Upper lobe of right lung (tissue), 1 donor: ENCODE results near the gene NQO2. TPM values are rescaled to one million over a fixed set of nuclear protein-coding genes. Genes with fewer than 3 reads are reported as not detected.
A peak's percentile ranks its signal among the peaks of the same experiment; 100 is the strongest.
"Not testable (repeated sequence)": the region's sequence is repeated elsewhere in the genome, so short reads cannot be mapped to it uniquely, and the experiment has no call there.

Experiments
- ATAC-seq: fragments of 200-7000 bp; cut with Tn5 transposase; one replicate; pipeline ENCODE4 v1.9.1; 2020; ENCODE audit warnings: mild to moderate bottlenecking, moderate library complexity
- DNase-seq: peaks from one replicate; pipeline ENCODE4 v3.0.0-alpha.2; 2020
- H3K27ac ChIP-seq: fragments of 200-600 bp; one replicate; pipeline ENCODE4 v1.8.0; 2022
- H3K27me3 ChIP-seq: fragments of 200-600 bp; one replicate; pipeline ENCODE4 v1.8.0; 2022; ENCODE audit warnings: mild to moderate bottlenecking
- H3K36me3 ChIP-seq: fragments of 200-600 bp; one replicate; pipeline ENCODE4 v1.8.0; 2022
- H3K4me1 ChIP-seq: fragments of 200-600 bp; one replicate; pipeline ENCODE4 v1.8.0; 2022
- H3K4me3 ChIP-seq: fragments of 200-600 bp; one replicate; pipeline ENCODE4 v1.8.0; 2022; ENCODE audit warnings: mild to moderate bottlenecking
- H3K9me3 ChIP-seq: fragments of 200-600 bp; one replicate; pipeline ENCODE4 v1.8.0; 2022
- CTCF ChIP-seq: fragments of 200-600 bp; IDR thresholded peaks from one replicate; pipeline ENCODE4 v1.8.0; 2022; ENCODE audit warnings: antibody characterized with exemption
- intact Hi-C: fragments of 100-400 bp; cut with DNase I; formaldehyde crosslinking; loops from one replicate; pipeline ENCODE4 v1.11.0; 2022
- total RNA-seq: library from RNA; stranded (reverse); fragmentation: NEBNext Ultra II Directional; extraction: Animal tissue kit (Norgen Biotek cat#: 25700); gene quantifications from one replicate; pipeline ENCODE4 v1.2.1, GENCODE V29; 2021
- donor health status: DM: no; HTN: yes; CAD: no; lungs with severe emphysema.

Gene NQO2
- total RNA-seq, 1 donor from 2014 or later = 20.6 TPM

- no peak for ATAC-seq
- no peak for DNase-seq
- Histone ChIP-seq H3K27ac (no peak overlapping the region), H3K36me3 (no peaks in the 10 kb centered on the region), H3K4me3 (no peak overlapping the region), H3K9me3 (no peaks in the 10 kb centered on the region), H3K27me3 (no peaks in the 10 kb centered on the region), H3K4me1 (no peaks in the 10 kb centered on the region)
- TF ChIP-seq CTCF = no peak
- intact Hi-C loops = no loop called here
These were observed 39.7 kb downstream of the NQO2 start for GRCh38 chr6:3039384-3039783.

GRCh38 chr6:3041147-3041546 is 41.5 kb downstream of the NQO2 start:
- intact Hi-C loops = no loop called here
- no peaks in the 10 kb centered on the region for H3K9me3 ChIP-seq
- H3K4me3 ChIP-seq = no peak overlapping the region
- no peak overlapping the region for H3K27ac ChIP-seq
- H3K27me3 ChIP-seq = no peaks in the 10 kb centered on the region
- no peaks in the 10 kb centered on the region for H3K36me3 ChIP-seq
- no peaks in the 10 kb centered on the region for H3K4me1 ChIP-seq
- no peak for ATAC-seq
- TF ChIP-seq CTCF = no peak
- DNase-seq = no peak

- Histone ChIP-seq H3K27me3 (no peaks in the 10 kb centered on the region), H3K4me1 (no peaks in the 10 kb centered on the region), H3K27ac (no peak overlapping the region), H3K9me3 (no peaks in the 10 kb centered on the region), H3K36me3 (no peaks in the 10 kb centered on the region), H3K4me3 (no peak overlapping the region)
- ATAC-seq (no peak), DNase-seq (no peak)
- no peak for TF ChIP-seq CTCF
- intact Hi-C loops = no loop called here
These were observed 41.9 kb downstream of the NQO2 start for GRCh38 chr6:3041606-3042005.

- intact Hi-C loops = no loop called here
These were observed 45.7 kb downstream of the NQO2 start for GRCh38 chr6:3045369-3045768.

GRCh38 chr6:3045777-3046176 is 46.1 kb downstream of the NQO2 start:
- no peaks in the 10 kb centered on the region for H3K9me3 ChIP-seq
- no peaks in the 10 kb centered on the region for H3K27me3 ChIP-seq
- DNase-seq (no peak), ATAC-seq (no peak)
- intact Hi-C loops = no loop called here
- H3K36me3 ChIP-seq = no peaks in the 10 kb centered on the region
- H3K27ac ChIP-seq = no peak overlapping the region
- H3K4me3 ChIP-seq = no peak overlapping the region
- no peak for TF ChIP-seq CTCF
- H3K4me1 ChIP-seq = no peaks in the 10 kb centered on the region

More at GRCh38 chr6:3045369-3045768, 45.7 kb downstream of the NQO2 start:
- Histone ChIP-seq H3K27ac (no peak overlapping the region), H3K4me3 (no peak overlapping the region), H3K27me3 (no peaks in the 10 kb centered on the region), H3K36me3 (no peaks in the 10 kb centered on the region), H3K4me1 (no peaks in the 10 kb centered on the region), H3K9me3 (no peaks in the 10 kb centered on the region)
- ATAC-seq (no peak), DNase-seq (no peak)
- TF ChIP-seq CTCF = no peak

- Histone ChIP-seq H3K27me3 (no peaks in the 10 kb centered on the region), H3K36me3 (no peaks in the 10 kb centered on the region), H3K27ac (no peak overlapping the region), H3K4me1 (no peaks in the 10 kb centered on the region), H3K4me3 (no peak overlapping the region), H3K9me3 (no peaks in the 10 kb centered on the region)
- no peak for TF ChIP-seq CTCF
- intact Hi-C loops = no loop called here
- ATAC-seq (peak; percentile 50), DNase-seq (no peak)
These were observed 46.6 kb downstream of the NQO2 start for GRCh38 chr6:3046295-3046694.

- ATAC-seq, H3K36me3 ChIP-seq, intact Hi-C loops, DNase-seq, H3K27me3 ChIP-seq, H3K4me1 ChIP-seq, H3K27ac ChIP-seq, H3K4me3 ChIP-seq, H3K9me3 ChIP-seq: not testable (repeated sequence)
These were observed 48.3 kb downstream of the NQO2 start for GRCh38 chr6:3048009-3048408.
